GM19467 (cell line): ENCODE data around the gene DNAJB14.

Experiments
- ATAC-seq: cut with Tn5 transposase; IDR thresholded peaks from one replicate; pipeline ENCODE4 v1.9.1; 2021; ENCODE audit warnings: mild to moderate bottlenecking, moderate library complexity; ENCODE audit not compliant: unreplicated experiment

Gene DNAJB14

GRCh38 chr4:99875071-99875470, 71.3 kb downstream of the DNAJB14 start:
- ATAC-seq, result no peak

- no peak for ATAC-seq
Measured at GRCh38 chr4:99872570-99872969, 73.8 kb downstream of the DNAJB14 start.

- ATAC-seq, result no peak
Measured at GRCh38 chr4:99868126-99868596, 78.3 kb downstream of the DNAJB14 start.

GRCh38 chr4:99863804-99864203, 82.6 kb downstream of the DNAJB14 start:
- no peak for ATAC-seq

- peak; percentile 51 for ATAC-seq
Measured at GRCh38 chr4:99861120-99861905, 85.1 kb downstream of the DNAJB14 start.

- ATAC-seq, result no peak
Measured at GRCh38 chr4:99860521-99860920, 85.9 kb downstream of the DNAJB14 start.

- peak; percentile 50 for ATAC-seq
Measured at GRCh38 chr4:99859618-99860017, 86.8 kb downstream of the DNAJB14 start.

GRCh38 chr4:99857307-99857706, 89.1 kb downstream of the DNAJB14 start:
- ATAC-seq, result no peak

- ATAC-seq, result no peak
Measured at GRCh38 chr4:99856166-99856565, 90.3 kb downstream of the DNAJB14 start.

- peak; percentile 46 for ATAC-seq
Measured at GRCh38 chr4:99855678-99856077, 90.7 kb downstream of the DNAJB14 start.

- no peak for ATAC-seq
Measured at GRCh38 chr4:99853999-99854398, 92.4 kb downstream of the DNAJB14 start.

- no peak for ATAC-seq
Measured at GRCh38 chr4:99853190-99853589, 93.2 kb downstream of the DNAJB14 start.

- no peak for ATAC-seq
Measured at GRCh38 chr4:99852199-99852749, 94.1 kb downstream of the DNAJB14 start.

GRCh38 chr4:99848591-99849001, 97.8 kb downstream of the DNAJB14 start:
- ATAC-seq, result peak; percentile 36

GRCh38 chr4:99847362-99847976, 98.9 kb downstream of the DNAJB14 start:
- ATAC-seq, result peak; percentile 65

- no peak for ATAC-seq
Measured at GRCh38 chr4:99846891-99847290, 99.5 kb downstream of the DNAJB14 start.
